SK-N-SH treated with all-trans-retinoic acid at 6 μM for 48 hours (cell line): ENCODE data around the gene ABCA7.

Experiments used
- BACH2 ChIP-seq: fragments of 250-450 bp; sonication (Bioruptor Pico); IDR thresholded peaks from 2 replicates; pipeline ENCODE4 v1.9.0; 2021; ENCODE audit warnings: mild to moderate bottlenecking, borderline replicate concordance
- CSDC2 ChIP-seq: fragments of 250-450 bp; sonication (Bioruptor Pico); IDR thresholded peaks from 2 replicates; pipeline ENCODE4 v1.5.0; 2020; ENCODE audit warnings: mild to moderate bottlenecking, moderate library complexity
- GLIS3 ChIP-seq: fragments of 250-450 bp; sonication (Bioruptor Pico); IDR thresholded peaks from 2 replicates; pipeline ENCODE4 v1.5.0; 2020; ENCODE audit warnings: mild to moderate bottlenecking, moderate library complexity
- RARB ChIP-seq: fragments of 250-450 bp; sonication (Bioruptor Pico); IDR thresholded peaks from 2 replicates; pipeline ENCODE4 v1.8.0; 2021; ENCODE audit warnings: mild to moderate bottlenecking, moderate library complexity
- TCF4 ChIP-seq: fragments of 250-450 bp; sonication (Bioruptor Pico); IDR thresholded peaks from 2 replicates; pipeline ENCODE4 v1.8.0; 2021; ENCODE audit warnings: mild to moderate bottlenecking, moderate library complexity, borderline replicate concordance
- TOX ChIP-seq: fragments of 250-450 bp; sonication (Bioruptor Pico); IDR thresholded peaks from 2 replicates; pipeline ENCODE4 v1.8.0; 2021; ENCODE audit warnings: mild to moderate bottlenecking, moderate library complexity, borderline replicate concordance
- ZFP3 ChIP-seq: fragments of 250-450 bp; sonication (Bioruptor Pico); IDR thresholded peaks from 2 replicates; pipeline ENCODE4 v1.5.0; 2020; ENCODE audit warnings: mild to moderate bottlenecking, moderate library complexity
- ZFP30 ChIP-seq: fragments of 450-650 bp; formaldehyde crosslinking; IDR thresholded peaks from 2 replicates; pipeline ENCODE4 v1.5.0; 2022; ENCODE audit warnings: mild to moderate bottlenecking, moderate library complexity
- ZNF565 ChIP-seq: fragments of 450-650 bp; formaldehyde crosslinking; conservative IDR thresholded peaks from 2 replicates; pipeline ENCODE4 v1.5.0; 2020; ENCODE audit warnings: low read depth, mild to moderate bottlenecking, moderate library complexity
- TF ChIP-seq, protein P1 (sequence below): fragments of 250-450 bp; sonication (Bioruptor Pico); IDR thresholded peaks from 2 replicates; pipeline ENCODE4 v1.5.1; 2020; ENCODE audit warnings: low read depth, mild to moderate bottlenecking, moderate library complexity
- TF ChIP-seq, protein P2 (sequence below): fragments of 250-450 bp; sonication (Bioruptor Pico); IDR thresholded peaks from 2 replicates; pipeline ENCODE4 v1.8.0; 2021; ENCODE audit warnings: low read depth, mild to moderate bottlenecking, moderate library complexity, borderline replicate concordance
- TF ChIP-seq, protein P3 (sequence below): fragments of 250-450 bp; sonication (Bioruptor Pico); IDR thresholded peaks from 2 replicates; pipeline ENCODE4 v1.8.0; 2020; ENCODE audit warnings: mild to moderate bottlenecking, moderate library complexity, borderline replicate concordance
- TF ChIP-seq, protein P4 (sequence below): fragments of 250-450 bp; sonication (Bioruptor Pico); IDR thresholded peaks from 2 replicates; pipeline ENCODE4 v1.5.0; 2020; ENCODE audit warnings: mild to moderate bottlenecking, moderate library complexity

DNA sequence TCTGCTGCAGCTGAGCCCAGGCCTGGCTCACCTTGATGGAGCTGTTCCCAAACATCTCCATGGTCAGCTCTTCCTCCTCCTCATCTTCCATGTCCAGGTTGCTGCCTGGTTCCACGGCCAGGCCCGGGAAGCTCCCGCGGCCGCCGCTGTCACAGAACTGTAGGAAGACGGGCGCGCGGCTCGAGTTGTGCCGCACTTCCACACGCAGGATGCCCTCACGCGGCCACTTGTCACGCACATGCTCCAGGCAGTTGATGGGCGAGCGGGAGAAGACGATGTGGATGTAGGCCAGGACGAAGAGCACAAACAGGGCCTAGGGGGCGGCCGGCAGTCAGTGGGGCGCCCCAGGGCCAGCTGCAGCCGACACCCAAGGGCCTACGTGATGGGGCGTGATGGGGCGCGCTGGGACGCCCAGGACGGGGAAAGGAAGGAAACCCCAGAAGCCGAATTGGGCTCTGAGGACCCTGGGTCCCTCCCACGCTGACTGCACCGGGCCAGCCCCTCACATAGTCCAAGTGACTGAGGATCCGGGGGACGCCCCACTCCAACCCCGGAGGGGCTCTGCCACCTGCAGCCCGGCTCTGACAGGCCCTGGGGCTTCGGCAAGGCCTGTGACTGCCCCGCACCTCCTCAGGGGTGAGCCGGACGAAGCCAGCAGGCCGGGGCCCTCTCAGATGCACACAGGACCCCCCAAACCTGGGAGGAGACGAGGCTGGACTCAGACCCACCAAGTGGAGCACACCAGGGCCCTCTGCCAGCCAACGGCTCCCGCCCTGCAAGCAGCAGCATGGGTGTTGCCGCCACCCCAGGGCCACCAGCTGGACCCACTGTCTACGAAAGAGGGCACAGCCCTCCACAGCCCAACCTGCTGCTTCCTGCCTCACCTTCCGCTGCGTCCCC is 25.5 kb upstream of the ABCA7 start:
- TF ChIP-seq GLIS3 (CRISPR knock-in tag) (no peak), CSDC2 (CRISPR knock-in tag) (no peak), TCF4 (CRISPR knock-in tag) (no peak), ZFP30 (CRISPR knock-in tag) (no peak), ZNF565 (CRISPR knock-in tag) (no peak), BACH2 (no peak), ZFP3 (CRISPR knock-in tag) (no peak), RARB (CRISPR knock-in tag) (no peak), TOX (CRISPR knock-in tag) (no peak)
- TF ChIP-seq, protein P1, sequence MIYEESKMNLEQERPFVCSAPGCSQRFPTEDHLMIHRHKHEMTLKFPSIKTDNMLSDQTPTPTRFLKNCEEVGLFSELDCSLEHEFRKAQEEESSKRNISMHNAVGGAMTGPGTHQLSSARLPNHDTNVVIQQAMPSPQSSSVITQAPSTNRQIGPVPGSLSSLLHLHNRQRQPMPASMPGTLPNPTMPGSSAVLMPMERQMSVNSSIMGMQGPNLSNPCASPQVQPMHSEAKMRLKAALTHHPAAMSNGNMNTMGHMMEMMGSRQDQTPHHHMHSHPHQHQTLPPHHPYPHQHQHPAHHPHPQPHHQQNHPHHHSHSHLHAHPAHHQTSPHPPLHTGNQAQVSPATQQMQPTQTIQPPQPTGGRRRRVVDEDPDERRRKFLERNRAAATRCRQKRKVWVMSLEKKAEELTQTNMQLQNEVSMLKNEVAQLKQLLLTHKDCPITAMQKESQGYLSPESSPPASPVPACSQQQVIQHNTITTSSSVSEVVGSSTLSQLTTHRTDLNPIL (CRISPR knock-in tag) = no peak
- TF ChIP-seq, protein P2, sequence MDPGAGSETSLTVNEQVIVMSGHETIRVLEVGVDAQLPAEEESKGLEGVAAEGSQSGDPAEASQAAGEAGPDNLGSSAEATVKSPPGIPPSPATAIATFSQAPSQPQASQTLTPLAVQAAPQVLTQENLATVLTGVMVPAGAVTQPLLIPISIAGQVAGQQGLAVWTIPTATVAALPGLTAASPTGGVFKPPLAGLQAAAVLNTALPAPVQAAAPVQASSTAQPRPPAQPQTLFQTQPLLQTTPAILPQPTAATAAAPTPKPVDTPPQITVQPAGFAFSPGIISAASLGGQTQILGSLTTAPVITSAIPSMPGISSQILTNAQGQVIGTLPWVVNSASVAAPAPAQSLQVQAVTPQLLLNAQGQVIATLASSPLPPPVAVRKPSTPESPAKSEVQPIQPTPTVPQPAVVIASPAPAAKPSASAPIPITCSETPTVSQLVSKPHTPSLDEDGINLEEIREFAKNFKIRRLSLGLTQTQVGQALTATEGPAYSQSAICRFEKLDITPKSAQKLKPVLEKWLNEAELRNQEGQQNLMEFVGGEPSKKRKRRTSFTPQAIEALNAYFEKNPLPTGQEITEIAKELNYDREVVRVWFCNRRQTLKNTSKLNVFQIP = no peak
- TF ChIP-seq, protein P3, sequence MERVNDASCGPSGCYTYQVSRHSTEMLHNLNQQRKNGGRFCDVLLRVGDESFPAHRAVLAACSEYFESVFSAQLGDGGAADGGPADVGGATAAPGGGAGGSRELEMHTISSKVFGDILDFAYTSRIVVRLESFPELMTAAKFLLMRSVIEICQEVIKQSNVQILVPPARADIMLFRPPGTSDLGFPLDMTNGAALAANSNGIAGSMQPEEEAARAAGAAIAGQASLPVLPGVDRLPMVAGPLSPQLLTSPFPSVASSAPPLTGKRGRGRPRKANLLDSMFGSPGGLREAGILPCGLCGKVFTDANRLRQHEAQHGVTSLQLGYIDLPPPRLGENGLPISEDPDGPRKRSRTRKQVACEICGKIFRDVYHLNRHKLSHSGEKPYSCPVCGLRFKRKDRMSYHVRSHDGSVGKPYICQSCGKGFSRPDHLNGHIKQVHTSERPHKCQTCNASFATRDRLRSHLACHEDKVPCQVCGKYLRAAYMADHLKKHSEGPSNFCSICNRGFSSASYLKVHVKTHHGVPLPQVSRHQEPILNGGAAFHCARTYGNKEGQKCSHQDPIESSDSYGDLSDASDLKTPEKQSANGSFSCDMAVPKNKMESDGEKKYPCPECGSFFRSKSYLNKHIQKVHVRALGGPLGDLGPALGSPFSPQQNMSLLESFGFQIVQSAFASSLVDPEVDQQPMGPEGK (CRISPR knock-in tag) = no peak
- TF ChIP-seq, protein P4, sequence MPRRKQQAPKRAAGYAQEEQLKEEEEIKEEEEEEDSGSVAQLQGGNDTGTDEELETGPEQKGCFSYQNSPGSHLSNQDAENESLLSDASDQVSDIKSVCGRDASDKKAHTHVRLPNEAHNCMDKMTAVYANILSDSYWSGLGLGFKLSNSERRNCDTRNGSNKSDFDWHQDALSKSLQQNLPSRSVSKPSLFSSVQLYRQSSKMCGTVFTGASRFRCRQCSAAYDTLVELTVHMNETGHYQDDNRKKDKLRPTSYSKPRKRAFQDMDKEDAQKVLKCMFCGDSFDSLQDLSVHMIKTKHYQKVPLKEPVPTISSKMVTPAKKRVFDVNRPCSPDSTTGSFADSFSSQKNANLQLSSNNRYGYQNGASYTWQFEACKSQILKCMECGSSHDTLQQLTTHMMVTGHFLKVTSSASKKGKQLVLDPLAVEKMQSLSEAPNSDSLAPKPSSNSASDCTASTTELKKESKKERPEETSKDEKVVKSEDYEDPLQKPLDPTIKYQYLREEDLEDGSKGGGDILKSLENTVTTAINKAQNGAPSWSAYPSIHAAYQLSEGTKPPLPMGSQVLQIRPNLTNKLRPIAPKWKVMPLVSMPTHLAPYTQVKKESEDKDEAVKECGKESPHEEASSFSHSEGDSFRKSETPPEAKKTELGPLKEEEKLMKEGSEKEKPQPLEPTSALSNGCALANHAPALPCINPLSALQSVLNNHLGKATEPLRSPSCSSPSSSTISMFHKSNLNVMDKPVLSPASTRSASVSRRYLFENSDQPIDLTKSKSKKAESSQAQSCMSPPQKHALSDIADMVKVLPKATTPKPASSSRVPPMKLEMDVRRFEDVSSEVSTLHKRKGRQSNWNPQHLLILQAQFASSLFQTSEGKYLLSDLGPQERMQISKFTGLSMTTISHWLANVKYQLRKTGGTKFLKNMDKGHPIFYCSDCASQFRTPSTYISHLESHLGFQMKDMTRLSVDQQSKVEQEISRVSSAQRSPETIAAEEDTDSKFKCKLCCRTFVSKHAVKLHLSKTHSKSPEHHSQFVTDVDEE (CRISPR knock-in tag) = no peak
